ENCODE measurements around the gene RNF220. TPM values are rescaled to one million over a fixed set of nuclear protein-coding genes. Genes with fewer than 3 reads are reported as not detected.

Gene RNF220
- total RNA-seq, 4 donors from 2014 or later: 53.5 to 112 (median 61.9) TPM

DNA sequence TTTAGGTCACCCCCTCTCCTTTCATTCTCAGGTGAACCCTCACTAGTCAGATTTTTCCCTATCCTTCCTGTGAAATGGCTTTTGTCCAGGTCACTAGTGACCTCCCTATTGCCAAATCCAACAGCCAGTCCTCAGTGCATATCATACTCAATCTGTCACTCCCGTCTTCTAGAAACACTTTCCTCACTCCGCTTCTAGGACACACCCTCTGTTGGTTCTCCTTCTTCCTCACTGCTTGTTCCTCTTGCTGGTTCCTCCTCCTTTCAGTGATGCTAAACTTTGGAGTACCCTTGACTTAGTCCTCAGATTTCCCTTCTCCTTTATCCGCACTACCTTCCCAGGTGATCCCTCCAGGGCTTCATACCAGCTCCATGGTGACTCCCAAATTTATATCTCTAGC lies 94.3 kb downstream of the RNF220 start:
- no peak for TF ChIP-seq CTCF (IDR thresholded peaks at IDR 0.05; ENCODE audit: low read depth)

DNA sequence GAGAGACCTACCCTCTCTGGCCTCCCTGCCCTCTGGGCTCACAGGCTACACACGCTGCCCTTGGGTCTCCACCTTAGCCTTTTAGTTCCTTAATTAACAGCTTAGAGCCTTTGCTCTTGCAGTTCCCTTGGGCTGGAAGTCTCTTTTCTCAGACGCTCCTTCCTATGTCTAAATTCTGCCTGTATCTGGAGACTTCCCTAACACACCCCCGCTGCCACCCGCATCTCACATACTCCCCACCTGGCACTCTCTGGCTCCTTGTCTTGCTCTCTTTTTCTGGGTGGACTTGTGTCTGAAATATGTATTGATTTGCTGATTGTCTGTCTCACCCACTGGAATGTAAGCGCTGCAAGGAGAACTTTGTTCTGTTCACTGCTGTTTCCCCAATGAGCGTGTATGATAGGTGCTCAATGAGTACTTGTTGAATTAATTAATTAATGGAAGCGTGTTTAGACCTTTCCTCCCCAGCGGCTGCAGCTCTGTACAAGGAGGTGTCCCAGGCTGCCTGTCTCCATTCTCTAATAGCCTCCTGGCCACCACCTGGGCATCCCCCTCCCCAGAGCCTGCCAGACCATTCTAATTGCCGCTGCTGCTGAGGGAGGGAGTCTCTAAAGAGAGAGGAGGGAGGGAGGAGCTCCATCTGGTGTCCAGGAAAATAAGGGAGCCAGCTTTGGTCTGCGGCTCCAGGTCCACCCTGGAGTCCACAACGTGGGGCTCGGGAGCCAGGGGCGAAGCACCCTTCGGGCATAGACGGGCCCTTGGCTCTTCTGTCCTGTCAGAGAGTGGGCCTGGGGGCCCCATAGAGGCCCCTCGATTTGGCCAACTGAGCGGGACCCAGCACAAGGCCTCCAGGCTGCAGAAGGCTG lies 95.4 kb downstream of the RNF220 start:
- no peak for TF ChIP-seq CTCF (IDR thresholded peaks at IDR 0.05; ENCODE audit: low read depth)

DNA sequence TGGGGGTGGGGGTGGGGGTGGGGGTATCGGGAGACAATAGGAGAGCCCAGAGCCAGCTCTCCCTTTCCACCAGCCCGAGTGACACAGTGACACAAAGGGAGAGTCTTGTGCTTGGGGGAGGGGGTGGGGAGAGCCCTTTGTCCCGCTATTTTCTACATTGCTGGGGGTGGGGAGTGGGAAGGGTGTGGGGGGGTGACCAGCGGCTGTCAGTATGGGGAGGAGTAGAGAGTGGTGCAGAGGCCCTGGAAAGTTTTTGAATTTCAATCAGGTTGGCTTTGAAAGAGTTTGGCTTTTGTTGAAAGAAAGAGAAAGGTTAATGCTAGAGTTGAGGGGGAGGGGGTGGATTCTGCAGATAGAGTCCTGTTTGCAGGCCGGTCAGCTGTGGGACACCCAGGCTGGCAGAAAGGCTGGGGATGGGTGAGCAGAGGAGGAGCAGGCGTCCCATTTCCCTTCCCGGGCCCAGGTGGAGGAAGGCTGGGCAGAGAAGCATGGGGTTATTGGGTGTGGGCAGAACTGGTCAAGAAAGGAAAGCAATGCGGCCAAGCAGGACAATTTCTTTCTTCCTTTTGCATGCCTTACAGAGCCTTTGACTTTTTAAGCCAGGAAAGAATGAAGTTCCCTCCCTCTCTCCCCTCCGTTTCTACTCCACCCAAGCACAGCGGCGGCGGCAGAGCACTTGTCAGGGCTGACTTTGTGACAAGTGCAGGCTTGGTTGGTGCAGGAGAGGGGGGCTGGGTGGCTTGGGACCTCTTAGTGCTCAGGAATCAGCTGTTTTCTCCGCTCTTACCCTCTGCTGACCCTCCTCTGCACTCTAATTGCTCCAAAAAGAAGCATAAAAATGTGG lies 96.2 kb downstream of the RNF220 start:
- no peak for TF ChIP-seq CTCF (IDR thresholded peaks at IDR 0.05; ENCODE audit: low read depth)

- no peak for TF ChIP-seq CTCF (IDR thresholded peaks at IDR 0.05; ENCODE audit: low read depth)
These were observed 98.6 kb downstream of the RNF220 start for GRCh38 chr1:44503625-44504024.

GRCh38 chr1:44505210-44505993 lies 100.3 kb downstream of the RNF220 start:
- no peak for TF ChIP-seq CTCF (IDR thresholded peaks at IDR 0.05; ENCODE audit: low read depth)

DNA sequence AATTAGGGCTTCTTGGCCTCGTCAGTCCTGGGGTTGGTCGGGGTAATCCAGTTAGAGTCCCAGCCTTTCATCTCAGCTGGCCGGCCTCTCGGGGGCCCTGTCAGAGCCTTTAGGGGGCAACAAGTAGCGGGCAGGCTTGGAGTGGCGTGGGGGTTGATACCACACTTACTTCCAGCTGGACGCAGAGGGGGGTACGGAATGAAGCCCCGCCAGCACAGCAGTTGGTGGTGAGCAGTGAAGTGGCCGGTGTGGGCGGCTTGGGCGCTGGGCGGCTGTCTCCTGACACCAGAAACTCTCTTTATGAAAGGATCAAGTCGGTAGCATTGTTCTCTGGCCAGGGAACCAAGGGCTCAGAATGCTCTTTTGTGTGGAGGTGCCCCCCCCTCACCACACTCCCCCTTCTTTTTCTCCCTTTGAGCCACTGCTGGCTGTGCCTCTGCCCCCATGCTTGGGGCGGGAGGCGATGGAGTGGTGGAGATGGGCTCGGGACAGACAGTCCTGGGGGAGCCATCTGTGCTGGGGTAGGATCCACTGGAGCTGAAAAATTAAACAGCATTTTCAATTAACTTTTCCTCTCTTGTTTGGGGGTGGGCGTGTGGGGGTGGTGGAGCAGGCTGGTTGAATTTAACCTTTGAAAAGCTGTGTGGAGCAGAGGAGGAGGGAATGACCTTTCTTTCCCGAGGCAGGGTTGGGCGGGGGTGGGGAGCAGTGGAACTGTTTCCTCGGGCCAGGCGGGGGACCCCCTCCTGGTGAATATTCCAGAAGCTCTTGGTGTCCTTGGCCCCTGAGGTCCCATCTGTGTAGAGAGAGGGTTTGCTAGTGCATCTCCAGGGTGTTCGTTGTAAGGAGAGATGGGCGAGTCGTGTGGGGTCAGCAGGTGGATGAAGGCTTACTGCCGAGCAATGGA lies 102.7 kb downstream of the RNF220 start:
- TF ChIP-seq CTCF (IDR thresholded peaks at IDR 0.05; ENCODE audit: low read depth): no peak
